Osteoblast (primary cell): Measurements from ENCODE around the gene ARHGAP31. TPM values are rescaled to one million over a fixed set of nuclear protein-coding genes. Genes with fewer than 3 reads are reported as not detected.
A peak's percentile ranks its signal among the peaks of the same experiment; 100 is the strongest.

Experiments used
- DNase-seq: peaks from one replicate; pipeline ENCODE4 v3.0.0; 2011; ENCODE audit warnings: low spot score, mixed read lengths; ENCODE audit not compliant: insufficient read length; ENCODE audit errors: missing footprints
- H2AFZ ChIP-seq: 2 replicates; pipeline ENCODE4 v1.6.0; 2011; ENCODE audit warnings: mild to moderate bottlenecking, low read length
- H3K27ac ChIP-seq: 2 replicates; pipeline ENCODE4 v1.5.1; 2011; ENCODE audit warnings: mild to moderate bottlenecking, low read depth, low read length, moderate library complexity
- H3K27me3 ChIP-seq: 2 replicates; pipeline ENCODE4 v1.6.0; 2012; ENCODE audit warnings: mild to moderate bottlenecking, control low read depth, inconsistent platforms, low read length, moderate library complexity; ENCODE audit not compliant: insufficient read depth
- H3K36me3 ChIP-seq: 2 replicates; pipeline ENCODE4 v1.5.1; 2011; ENCODE audit warnings: mild to moderate bottlenecking, low read length, control low read depth, moderate library complexity; ENCODE audit not compliant: insufficient read depth
- H3K4me1 ChIP-seq: 2 replicates; pipeline ENCODE4 v1.5.1; 2011; ENCODE audit warnings: mild to moderate bottlenecking, low read length, control low read depth, moderate library complexity; ENCODE audit not compliant: insufficient read depth
- H3K4me2 ChIP-seq: 2 replicates; pipeline ENCODE4 v1.6.0; 2011; ENCODE audit warnings: mild to moderate bottlenecking, low read length; ENCODE audit not compliant: insufficient read depth
- H3K4me3 ChIP-seq: fragments of 200-600 bp; sonication (generic); 3 replicates; pipeline ENCODE4 v1.5.1; 2012; ENCODE audit warnings: mild to moderate bottlenecking, low read length, inconsistent platforms; ENCODE audit not compliant: insufficient read depth
- H3K79me2 ChIP-seq: 2 replicates; pipeline ENCODE4 v1.6.0; 2012; ENCODE audit warnings: mild to moderate bottlenecking, low read length, control low read depth, inconsistent platforms; ENCODE audit not compliant: insufficient read depth
- H3K9me3 ChIP-seq: 2 replicates; pipeline ENCODE4 v1.5.1; 2011; ENCODE audit warnings: low read depth, low read length, control low read depth
- H4K20me1 ChIP-seq: 2 replicates; pipeline ENCODE4 v1.6.0; 2012; ENCODE audit warnings: mild to moderate bottlenecking, low read length, control low read depth; ENCODE audit not compliant: insufficient read depth
- total RNA-seq: library from RNA; depleted of rRNA; stranded (reverse); fragments of >200 nt; gene quantifications from 2 replicates; pipeline ENCODE4 v1.2.3, GENCODE V29; 2012
- TF ChIP-seq, protein P1 (sequence below): IDR thresholded peaks from 2 replicates; pipeline ENCODE4 v1.5.1; 2011; ENCODE audit warnings: mild to moderate bottlenecking, low read depth, low read length, moderate library complexity; ENCODE audit errors: extremely low read depth

ARHGAP31 gene
- total RNA-seq, 1 donor = 56.5 TPM

DNA sequence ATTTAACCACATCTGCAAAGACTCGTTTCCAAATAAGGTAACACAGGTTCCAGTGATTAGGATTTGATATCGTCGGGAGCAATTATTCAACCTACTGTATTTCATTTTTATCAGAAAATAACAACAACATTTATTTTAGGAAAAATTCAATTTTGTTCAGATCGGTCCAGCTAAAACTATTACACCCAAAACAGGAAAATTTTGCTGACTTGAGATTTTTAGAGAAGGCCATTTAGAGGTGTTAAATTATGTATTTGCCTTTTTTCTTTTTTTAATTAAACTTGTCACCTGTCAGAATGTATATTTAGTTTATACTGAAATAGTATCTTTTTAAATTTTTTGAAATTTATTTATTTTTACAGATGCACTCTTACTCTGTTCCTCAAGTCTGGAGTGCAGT is 81.3 kb downstream of the ARHGAP31 start:
- H3K36me3 ChIP-seq = peaks cover 29% of the 10 kb centered on the region
- H2AFZ ChIP-seq = no peak overlapping the region
- no peak overlapping the region for H3K4me3 ChIP-seq
- H3K9me3 ChIP-seq = no peaks in the 10 kb centered on the region
- H3K27me3 ChIP-seq = no peaks in the 10 kb centered on the region
- H3K27ac ChIP-seq = no peak overlapping the region
- H4K20me1 ChIP-seq = peaks cover 6% of the 10 kb centered on the region
- H3K79me2 ChIP-seq = no peaks in the 10 kb centered on the region
- no peak overlapping the region for H3K4me2 ChIP-seq
- no peak for DNase-seq
- no peaks in the 10 kb centered on the region for H3K4me1 ChIP-seq
- TF ChIP-seq, protein P1, sequence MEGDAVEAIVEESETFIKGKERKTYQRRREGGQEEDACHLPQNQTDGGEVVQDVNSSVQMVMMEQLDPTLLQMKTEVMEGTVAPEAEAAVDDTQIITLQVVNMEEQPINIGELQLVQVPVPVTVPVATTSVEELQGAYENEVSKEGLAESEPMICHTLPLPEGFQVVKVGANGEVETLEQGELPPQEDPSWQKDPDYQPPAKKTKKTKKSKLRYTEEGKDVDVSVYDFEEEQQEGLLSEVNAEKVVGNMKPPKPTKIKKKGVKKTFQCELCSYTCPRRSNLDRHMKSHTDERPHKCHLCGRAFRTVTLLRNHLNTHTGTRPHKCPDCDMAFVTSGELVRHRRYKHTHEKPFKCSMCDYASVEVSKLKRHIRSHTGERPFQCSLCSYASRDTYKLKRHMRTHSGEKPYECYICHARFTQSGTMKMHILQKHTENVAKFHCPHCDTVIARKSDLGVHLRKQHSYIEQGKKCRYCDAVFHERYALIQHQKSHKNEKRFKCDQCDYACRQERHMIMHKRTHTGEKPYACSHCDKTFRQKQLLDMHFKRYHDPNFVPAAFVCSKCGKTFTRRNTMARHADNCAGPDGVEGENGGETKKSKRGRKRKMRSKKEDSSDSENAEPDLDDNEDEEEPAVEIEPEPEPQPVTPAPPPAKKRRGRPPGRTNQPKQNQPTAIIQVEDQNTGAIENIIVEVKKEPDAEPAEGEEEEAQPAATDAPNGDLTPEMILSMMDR = no peak

DNA sequence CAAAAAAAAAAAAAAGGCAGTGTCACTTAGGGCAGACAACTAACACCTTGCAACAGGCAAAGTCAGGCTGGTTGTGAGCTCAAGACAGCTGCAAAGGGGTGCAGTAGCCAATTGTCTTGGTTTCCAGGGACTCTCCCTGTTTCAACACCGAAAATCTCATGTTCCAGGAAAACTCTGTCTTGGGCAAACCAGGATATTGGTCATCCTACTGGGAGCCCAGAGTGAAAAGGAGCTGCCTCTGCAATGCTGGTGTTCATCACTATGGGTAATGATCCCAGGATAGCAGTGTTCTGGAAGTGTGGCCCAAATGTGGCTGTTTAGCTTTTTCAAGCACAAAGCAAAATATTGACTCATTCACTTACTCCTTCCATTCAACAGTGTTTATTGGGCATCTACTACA is 82.6 kb downstream of the ARHGAP31 start:
- Histone ChIP-seq H4K20me1 (peaks cover 6% of the 10 kb centered on the region), H3K9me3 (no peaks in the 10 kb centered on the region), H2AFZ (no peak overlapping the region), H3K27me3 (no peaks in the 10 kb centered on the region), H3K79me2 (no peaks in the 10 kb centered on the region), H3K4me3 (no peak overlapping the region), H3K27ac (no peak overlapping the region), H3K4me1 (no peaks in the 10 kb centered on the region), H3K4me2 (no peak overlapping the region), H3K36me3 (peaks cover 34% of the 10 kb centered on the region)
- DNase-seq = peak; percentile 85
- TF ChIP-seq, protein P1 = no peak

DNA sequence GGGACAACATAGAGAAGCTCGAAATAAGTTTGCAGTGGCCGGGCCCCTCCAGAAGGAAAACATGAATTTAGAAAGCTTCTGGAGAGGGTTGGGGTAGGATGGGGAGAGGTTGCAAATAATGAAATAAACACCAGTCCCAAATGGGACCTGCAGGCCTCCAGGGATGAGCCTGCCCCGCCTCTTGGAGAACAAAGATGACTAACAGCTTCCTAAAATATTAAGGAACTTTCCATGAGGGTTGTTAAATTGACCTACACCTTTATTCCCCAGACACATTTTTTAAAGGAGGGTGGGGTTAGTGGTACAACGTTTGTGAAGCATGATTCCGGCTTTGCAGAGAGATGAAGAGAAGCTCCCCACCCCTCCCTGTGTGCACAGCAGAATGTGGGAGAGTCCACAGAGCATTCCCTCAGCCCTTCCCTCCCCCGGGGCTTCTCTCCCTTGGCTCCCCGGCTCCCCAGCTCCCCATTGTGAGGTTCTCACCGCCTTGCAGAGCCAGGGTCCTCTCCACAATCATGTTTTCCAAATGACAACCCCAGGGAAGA is 84.1 kb downstream of the ARHGAP31 start:
- Histone ChIP-seq H3K4me3 (no peak overlapping the region), H2AFZ (no peak overlapping the region)
- TF ChIP-seq, protein P1 = no peak

DNA sequence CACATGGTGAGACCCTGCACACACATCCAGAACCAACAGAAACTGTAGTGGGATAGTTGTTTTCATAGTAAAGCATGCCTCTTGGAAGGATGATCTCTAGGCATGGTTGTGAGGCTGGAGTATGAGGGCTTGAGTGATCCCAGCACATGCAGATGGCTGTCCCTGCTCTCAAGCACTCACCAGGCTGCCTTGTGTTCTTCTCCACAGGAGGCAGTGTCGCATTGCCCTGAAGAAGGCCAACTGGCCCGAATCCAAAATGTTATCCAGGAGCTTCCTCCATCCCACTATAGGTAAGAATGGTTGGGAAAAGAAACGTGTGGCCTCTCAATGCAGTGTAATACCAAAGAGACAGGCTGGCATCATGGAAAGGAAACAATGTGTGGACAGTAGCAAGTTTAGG is 86.5 kb downstream of the ARHGAP31 start:
- H3K36me3 ChIP-seq = peaks cover 54% of the 10 kb centered on the region
- DNase-seq = no peak
- H3K79me2 ChIP-seq = no peaks in the 10 kb centered on the region
- no peaks in the 10 kb centered on the region for H3K9me3 ChIP-seq
- no peak overlapping the region for H3K4me2 ChIP-seq
- H3K27me3 ChIP-seq = no peaks in the 10 kb centered on the region
- TF ChIP-seq, protein P1 = no peak
- no peaks in the 10 kb centered on the region for H3K4me1 ChIP-seq
- no peak overlapping the region for H3K27ac ChIP-seq
- H2AFZ ChIP-seq = no peak overlapping the region
- peaks cover 6% of the 10 kb centered on the region for H4K20me1 ChIP-seq
- H3K4me3 ChIP-seq = no peak overlapping the region

More for the DNA sequence above, 84.1 kb downstream of the ARHGAP31 start:
- H3K36me3 ChIP-seq = peaks cover 48% of the 10 kb centered on the region
- H3K4me1 ChIP-seq = no peaks in the 10 kb centered on the region
- DNase-seq = no peak
- H3K79me2 ChIP-seq = no peaks in the 10 kb centered on the region
- no peaks in the 10 kb centered on the region for H3K9me3 ChIP-seq
- peaks cover 6% of the 10 kb centered on the region for H4K20me1 ChIP-seq
- no peak overlapping the region for H3K27ac ChIP-seq
- no peak overlapping the region for H3K4me2 ChIP-seq
- H3K27me3 ChIP-seq = no peaks in the 10 kb centered on the region
